ENCODE measurements around the gene PCP2.
A peak's percentile ranks its signal among the peaks of the same experiment; 100 is the strongest.

The PCP2 gene

DNA sequence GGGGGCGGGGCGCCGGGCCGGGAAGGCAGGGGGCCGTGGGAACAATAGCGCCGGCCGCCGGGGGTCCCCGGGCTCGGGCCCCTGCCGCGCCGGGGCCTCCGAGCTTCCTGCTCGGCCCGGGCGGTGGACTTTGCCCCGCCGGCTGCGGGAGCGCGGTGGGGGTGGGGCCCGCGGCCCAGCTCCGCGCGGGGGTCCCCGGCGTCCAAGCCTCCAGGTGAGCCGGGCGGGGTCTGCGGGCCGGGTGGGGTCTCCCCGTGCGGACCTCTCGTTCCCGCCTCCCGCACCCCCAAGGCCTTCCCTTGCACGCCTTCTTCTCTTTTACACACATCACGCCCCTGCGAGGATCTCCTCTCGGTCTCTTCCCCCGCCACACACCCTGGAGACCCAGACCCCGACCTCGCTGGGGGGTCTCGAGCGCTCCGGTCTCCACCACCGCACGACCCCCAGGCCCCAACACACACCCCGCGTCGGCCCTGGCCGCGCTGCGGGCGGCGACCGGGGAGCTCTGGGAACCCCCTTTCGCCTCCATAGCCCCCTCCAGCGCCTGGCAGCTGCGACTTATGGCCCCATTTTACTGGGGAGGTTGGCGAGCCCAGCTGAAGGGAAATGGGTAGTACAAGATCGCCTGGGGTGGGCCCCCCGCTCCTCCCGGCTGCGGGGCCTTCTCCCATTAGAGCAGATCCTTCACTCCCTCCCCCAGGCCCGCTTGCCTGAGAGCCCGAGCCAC, 37.1 kb downstream of the PCP2 start:
- Histone ChIP-seq H3K27ac (ENCODE audit: low read length) (no peak overlapping the region), H3K4me3 (ENCODE audit: low read length) (peak overlapping the region; percentile 74), H3K4me1 (ENCODE audit: insufficient read depth, low read length) (no peaks in the 10 kb centered on the region; the same call in 1 of the 2 replicates), H3K9ac (ENCODE audit: low read depth, low read length) (peak overlapping the region; percentile 69; the same call in 1 of the 2 replicates), H3K27me3 (ENCODE audit: insufficient read depth, low read length) (peaks cover 26% of the 10 kb centered on the region), H3K9me3 (ENCODE audit: insufficient read depth, low read depth, low read length) (no peaks in the 10 kb centered on the region), H3K36me3 (ENCODE audit: insufficient read depth, low read depth, low read length) (no peaks in the 10 kb centered on the region)

DNA sequence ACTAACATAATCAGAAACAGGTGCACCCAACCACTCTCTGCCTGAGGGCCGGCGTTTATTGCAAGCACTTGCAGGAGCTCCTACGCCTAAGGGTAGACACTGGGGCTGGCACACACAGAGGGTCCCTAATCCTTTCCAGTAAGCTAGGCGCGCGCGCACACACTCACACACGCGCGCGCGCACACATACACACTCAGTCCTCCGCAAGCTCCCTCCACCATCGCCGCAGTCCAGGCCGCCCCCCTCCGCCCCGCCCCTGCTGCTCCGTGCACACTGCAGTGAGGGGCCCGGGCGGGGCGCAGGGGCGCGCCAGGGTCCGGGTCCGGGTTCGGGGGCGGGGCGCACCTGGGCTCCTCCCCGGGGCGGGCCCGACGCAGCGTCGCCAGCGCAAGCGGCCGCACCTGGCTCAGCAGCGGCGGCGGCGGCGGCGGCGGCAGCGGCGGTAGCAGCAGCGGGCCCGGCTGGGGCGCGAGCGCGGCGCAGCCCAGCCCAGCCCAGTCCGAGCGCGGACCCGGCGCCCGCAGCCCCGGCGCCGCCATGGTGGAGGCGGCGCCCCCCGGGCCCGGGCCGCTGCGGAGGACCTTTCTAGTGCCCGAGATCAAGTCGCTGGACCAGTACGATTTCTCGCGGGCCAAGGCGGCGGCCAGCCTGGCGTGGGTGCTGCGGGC, 37.9 kb downstream of the PCP2 start, which contains the start of gene CAMSAP3:
Gene CAMSAP3 (plus strand): TSS at position 398 of the 668 bp plus-strand sequence. CDS start 140 bp downstream, at position 538.
- peak within 1 kb of the TSS; percentile 80 for H3K4me3 ChIP-seq (ENCODE audit: low read length)
- no peaks in the 10 kb centered on the region for H3K9me3 ChIP-seq (ENCODE audit: insufficient read depth, low read depth, low read length)
- H3K9ac ChIP-seq (ENCODE audit: low read depth, low read length): peak within 1 kb of the TSS; percentile 69; the same call in 1 of the 2 replicates
- H3K27me3 ChIP-seq (ENCODE audit: insufficient read depth, low read length): peaks cover 26% of the 10 kb centered on the region
- H3K36me3 ChIP-seq (ENCODE audit: insufficient read depth, low read depth, low read length): no peaks in the 10 kb centered on the region
- no peaks in the 10 kb centered on the region; the same call in 1 of the 2 replicates for H3K4me1 ChIP-seq (ENCODE audit: insufficient read depth, low read length)
- H3K27ac ChIP-seq (ENCODE audit: low read length): no peak within 1 kb of the TSS

DNA sequence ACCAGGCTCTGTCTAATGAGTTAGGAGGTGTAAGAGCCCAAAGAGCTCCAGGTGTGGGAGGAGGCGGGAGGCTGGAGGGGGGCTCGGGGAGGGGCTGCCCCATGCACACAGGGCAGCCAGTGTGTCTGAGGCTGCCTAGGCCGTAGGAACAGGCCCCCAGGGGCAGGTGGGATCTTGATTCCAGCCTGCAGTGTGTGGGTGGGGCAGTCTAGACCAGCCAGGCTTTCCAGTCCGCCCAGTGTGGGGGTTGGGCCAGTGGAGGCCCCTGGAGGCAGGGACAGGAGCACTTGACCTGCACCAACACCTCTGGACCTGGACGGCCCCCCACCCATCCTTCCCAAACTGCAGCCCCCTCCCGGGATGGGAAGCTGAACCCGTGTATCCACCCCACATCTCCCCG, 43.3 kb downstream of the PCP2 start:
- Histone ChIP-seq H3K9me3 (ENCODE audit: insufficient read depth, low read depth, low read length) (no peaks in the 10 kb centered on the region), H3K36me3 (ENCODE audit: insufficient read depth, low read depth, low read length) (no peaks in the 10 kb centered on the region), H3K9ac (ENCODE audit: low read depth, low read length) (no peak overlapping the region), H3K27ac (ENCODE audit: low read length) (no peak overlapping the region), H3K27me3 (ENCODE audit: insufficient read depth, low read length) (peaks cover 8% of the 10 kb centered on the region), H3K4me3 (ENCODE audit: low read length) (no peak overlapping the region), H3K4me1 (ENCODE audit: insufficient read depth, low read length) (no peaks in the 10 kb centered on the region; the same call in 1 of the 2 replicates)

DNA sequence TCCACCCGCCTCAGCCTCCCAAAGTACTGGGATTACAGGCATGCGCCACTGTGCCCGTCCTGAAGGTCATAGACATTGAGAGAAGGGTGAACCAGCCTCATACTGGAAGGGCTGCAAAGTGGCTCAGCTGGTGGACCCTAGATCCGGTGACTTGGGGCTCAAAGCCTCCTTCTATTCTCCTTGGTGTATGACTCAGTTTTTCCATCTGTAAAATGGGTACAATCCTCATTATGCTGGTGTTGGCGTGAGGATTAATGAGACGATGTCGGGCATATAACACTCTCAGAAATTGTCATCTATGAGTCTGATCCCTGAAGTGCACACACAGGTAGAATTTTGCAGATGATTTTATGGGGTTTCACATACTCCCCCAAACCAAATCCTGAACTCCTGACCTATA, 43.7 kb downstream of the PCP2 start:
- Histone ChIP-seq H3K4me1 (ENCODE audit: insufficient read depth, low read length) (no peaks in the 10 kb centered on the region), H3K36me3 (ENCODE audit: insufficient read depth, low read depth, low read length) (no peaks in the 10 kb centered on the region), H3K27ac (ENCODE audit: low read length) (no peak overlapping the region), H3K9me3 (ENCODE audit: insufficient read depth, low read depth, low read length) (no peaks in the 10 kb centered on the region), H3K27me3 (ENCODE audit: insufficient read depth, low read length) (peaks cover 5% of the 10 kb centered on the region; the same call in 1 of the 2 replicates), H3K9ac (ENCODE audit: low read depth, low read length) (no peak overlapping the region), H3K4me3 (ENCODE audit: low read length) (no peak overlapping the region)

DNA sequence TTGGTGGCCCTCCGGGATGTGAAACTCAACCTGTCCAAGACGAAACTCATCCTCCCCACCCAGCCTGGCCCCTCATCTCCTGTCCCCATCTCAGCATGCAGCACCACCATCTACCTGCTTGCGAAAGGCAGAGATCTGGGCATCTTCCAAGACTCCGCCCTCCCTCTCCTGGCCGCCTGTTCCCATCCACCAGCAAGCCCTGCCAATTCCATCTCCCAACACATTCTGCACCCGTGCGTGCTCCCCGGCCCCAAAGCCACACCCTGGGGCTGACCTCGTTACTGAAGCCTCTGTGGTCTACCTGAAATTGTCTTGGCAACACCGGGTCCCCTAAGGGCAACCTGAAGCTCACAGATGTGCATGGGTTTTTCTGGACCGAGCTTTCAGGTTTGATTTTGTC, 51.1 kb downstream of the PCP2 start:
- no peak overlapping the region for H3K4me3 ChIP-seq (ENCODE audit: low read length)
- no peaks in the 10 kb centered on the region for H3K9me3 ChIP-seq (ENCODE audit: insufficient read depth, low read depth, low read length)
- H3K4me1 ChIP-seq (ENCODE audit: insufficient read depth, low read length): no peaks in the 10 kb centered on the region
- H3K9ac ChIP-seq (ENCODE audit: low read depth, low read length): no peak overlapping the region
- H3K27ac ChIP-seq (ENCODE audit: low read length): no peak overlapping the region
- H3K36me3 ChIP-seq (ENCODE audit: insufficient read depth, low read depth, low read length): no peaks in the 10 kb centered on the region
- peaks cover 9% of the 10 kb centered on the region; the same call in 1 of the 2 replicates for H3K27me3 ChIP-seq (ENCODE audit: insufficient read depth, low read length)
